GM18520 (cell line): ENCODE data around the gene GPR162.
"Not testable (repeated sequence)": the region's sequence is repeated elsewhere in the genome, so short reads cannot be mapped to it uniquely, and the experiment has no call there.

Experiments
- ATAC-seq: cut with Tn5 transposase; IDR thresholded peaks from one replicate; pipeline ENCODE4 v1.9.1; 2021; ENCODE audit not compliant: unreplicated experiment

The GPR162 gene

DNA sequence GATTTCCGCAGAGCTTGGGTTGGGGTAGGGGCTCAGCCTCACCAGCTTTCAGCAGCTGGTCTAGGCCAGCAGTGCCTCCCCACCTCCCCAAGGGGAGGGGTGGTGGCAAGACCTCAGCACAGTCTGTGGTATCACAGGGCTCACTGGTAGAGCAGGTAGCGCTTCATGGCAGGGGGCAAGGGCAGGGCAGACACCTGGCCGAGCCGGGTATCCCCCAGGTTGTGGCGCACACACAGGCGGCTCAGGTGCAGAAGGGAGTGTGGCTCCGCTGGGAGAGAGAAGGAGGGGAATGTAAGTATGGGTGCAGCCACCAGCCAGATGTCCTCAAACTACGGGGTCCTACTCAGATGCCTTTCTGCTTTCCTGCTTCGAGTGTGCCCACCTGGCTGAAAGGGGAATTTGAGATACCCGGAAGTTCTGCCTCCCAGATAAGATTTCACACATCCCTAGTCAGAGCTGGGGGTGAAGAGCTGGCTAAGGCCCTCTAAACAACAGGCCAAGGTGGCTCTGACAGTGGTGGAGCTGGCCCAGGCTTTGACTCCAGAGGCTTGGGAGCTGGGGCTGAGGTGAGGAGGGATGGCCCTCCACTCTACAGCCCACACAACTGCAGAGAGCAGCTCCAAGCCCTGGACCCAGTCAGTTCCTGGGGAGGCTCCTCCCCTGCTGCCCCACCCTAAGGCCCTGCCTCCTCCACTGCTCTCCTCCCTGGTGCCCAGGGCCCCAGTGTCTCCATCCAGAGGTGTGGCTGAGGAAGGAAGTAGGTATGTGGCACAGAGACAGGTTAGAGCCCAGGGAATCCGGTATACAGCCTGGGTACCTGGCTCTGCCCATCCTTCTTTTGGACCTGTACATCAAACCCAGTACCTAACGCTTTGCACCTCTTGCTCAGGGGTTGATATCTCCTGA is 49.7 kb downstream of the GPR162 start:
- ATAC-seq, result no peak

DNA sequence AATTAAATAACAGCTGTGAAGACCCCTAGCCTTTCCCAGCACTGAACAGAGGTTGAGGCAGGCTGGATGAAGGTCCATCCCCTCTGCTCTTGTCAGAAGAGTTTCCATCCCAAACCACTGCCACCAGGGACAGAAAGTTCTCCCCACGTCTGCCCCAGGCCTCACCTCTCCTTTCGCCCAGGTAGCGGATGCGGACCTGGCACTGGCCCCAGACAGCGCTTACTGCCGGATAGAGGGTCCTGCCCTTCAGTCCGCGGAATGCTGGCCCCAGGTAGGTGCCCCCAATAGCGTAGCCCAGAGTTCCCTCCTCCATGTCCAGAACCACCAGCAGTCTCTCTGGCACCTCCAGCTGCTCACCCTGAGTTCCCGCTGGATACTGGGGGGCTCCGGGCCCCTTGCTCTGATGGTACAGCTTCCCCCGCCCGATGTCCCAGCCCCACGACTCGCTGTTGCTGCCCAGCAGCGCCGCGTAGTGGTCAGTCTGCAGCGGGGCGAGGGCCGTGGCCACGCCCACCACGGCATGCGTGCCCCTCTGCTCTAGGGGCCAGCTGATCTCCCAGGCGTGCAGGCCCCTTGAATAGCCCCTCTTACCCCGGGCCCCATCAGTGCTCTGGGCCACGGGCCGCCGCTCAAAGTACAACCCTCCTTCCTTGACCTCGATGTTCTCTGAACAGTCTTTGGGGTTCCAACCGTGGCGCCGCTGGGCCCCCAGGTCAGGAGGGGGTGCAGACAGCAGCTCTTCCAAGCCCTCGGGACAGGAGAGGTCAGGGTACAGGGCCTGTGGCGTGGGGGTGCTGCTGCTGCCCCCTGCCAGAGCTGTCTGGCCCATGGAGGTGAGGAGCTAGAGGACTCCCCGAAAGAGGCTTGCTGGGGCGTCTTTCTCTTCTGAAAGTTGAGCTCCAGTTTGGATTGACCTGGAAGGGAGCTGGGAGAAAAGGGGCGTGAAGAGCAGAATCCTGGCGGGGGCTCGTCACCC is 50.7 kb downstream of the GPR162 start:
- no peak for ATAC-seq

- ATAC-seq, result peak; percentile 65
These were observed 51.7 kb downstream of the GPR162 start, which contains the start of gene SPSB2 for GRCh38 chr12:6873094-6874014. TSS of gene SPSB2 (minus strand) at chr12:6873303. CDS start at chr12:6872901, 402 bp downstream.

DNA sequence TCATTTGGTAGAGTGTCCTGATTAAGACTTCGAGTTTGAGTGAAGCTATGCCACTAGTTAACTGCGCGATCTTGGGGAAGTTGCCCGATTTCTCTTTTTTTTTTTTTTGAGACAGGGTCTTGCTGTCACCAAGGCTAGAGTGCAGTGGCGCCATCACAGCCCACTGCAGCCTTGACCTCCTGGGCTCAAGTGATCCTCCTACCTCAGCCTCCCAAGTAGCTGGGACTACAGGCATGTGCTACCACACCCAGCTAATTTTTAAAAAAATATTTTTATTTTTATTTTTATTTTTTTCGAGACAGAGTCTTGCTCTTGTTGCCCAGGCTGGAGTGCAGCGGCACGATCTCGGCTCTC is 52.4 kb downstream of the GPR162 start:
- ATAC-seq, result not testable (repeated sequence)
